ENCODE results near the gene B4GALNT2. TPM values are rescaled to one million over a fixed set of nuclear protein-coding genes. Genes with fewer than 3 reads are reported as not detected.

Gene B4GALNT2
- polyA plus RNA-seq, 1 donor from 2014 or later, result not detected

DNA sequence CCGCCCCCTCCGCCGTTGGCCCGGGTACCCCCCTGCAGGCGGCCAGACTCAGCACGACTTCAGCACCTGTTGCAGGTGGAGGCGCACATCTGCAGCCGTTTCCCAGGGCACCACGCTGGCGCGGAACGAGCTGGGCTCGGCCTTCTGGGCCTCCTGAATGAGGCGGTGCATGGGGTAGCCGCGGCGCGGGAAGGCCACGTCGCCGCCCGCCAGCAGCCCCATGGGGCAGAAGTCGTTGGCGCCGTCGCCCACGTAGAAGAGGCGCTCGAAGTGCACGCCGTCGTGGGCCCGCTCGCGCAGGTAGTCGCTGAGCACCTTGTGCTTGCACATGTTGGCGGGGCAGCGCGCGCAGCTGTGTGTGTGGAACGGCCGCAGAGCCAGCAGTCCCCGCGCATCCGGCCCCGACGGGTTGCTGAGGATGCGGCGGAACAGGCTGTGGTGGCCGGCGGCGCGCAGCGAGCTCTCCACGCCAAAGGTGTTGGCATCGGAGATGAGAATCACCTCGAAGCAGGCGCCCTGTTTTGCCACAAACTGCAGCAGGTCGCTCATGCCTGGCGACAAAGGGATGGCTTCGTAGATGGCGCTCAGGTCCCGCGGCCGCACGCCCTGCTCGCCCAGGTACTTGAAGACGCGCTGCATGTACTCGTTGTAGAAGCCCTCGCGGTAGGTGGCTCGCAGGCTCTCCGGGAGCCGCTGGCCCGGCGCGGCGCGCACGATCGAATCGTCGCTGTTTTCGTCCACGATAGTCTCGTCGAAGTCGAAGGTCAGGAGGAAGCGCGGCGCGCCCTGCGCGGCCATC, 91.8 kb downstream of the B4GALNT2 start:
- Histone ChIP-seq H4K20me1 (ENCODE audit: insufficient read depth) (no peaks in the 10 kb centered on the region), H3K4me3 (ENCODE audit: low read length) (peak overlapping the region; percentile 56), H3K79me2 (replicated peaks; ENCODE audit: insufficient read depth, low read length) (no peaks in the 10 kb centered on the region), H3K4me2 (ENCODE audit: low read length) (no peak overlapping the region), H3K27me3 (ENCODE audit: insufficient read depth, low read depth, low read length) (peaks cover 74% of the 10 kb centered on the region), H3F3A (ENCODE audit: insufficient read depth, low read length, poor library complexity, severe bottlenecking) (no peaks in the 10 kb centered on the region), H3K36me3 (ENCODE audit: insufficient read depth, low read length) (no peaks in the 10 kb centered on the region), H3K9me3 (ENCODE audit: low read length) (no peaks in the 10 kb centered on the region), H2AFZ (ENCODE audit: low read depth, low read length) (no peak overlapping the region), H3K27ac (ENCODE audit: low read length) (no peak overlapping the region), H3K9ac (ENCODE audit: low read length) (no peak overlapping the region), H3K9me2 (ENCODE audit: insufficient read depth, low read length) (no peaks in the 10 kb centered on the region)
- TF ChIP-seq SMC3 (conservative IDR thresholded peaks at IDR 0.05; ENCODE audit: poor library complexity) (no peak), EZH2 (IDR thresholded peaks at IDR 0.05; ENCODE audit: borderline replicate concordance, insufficient read depth, low read length, poor library complexity, severe bottlenecking) (peak; percentile 71)

DNA sequence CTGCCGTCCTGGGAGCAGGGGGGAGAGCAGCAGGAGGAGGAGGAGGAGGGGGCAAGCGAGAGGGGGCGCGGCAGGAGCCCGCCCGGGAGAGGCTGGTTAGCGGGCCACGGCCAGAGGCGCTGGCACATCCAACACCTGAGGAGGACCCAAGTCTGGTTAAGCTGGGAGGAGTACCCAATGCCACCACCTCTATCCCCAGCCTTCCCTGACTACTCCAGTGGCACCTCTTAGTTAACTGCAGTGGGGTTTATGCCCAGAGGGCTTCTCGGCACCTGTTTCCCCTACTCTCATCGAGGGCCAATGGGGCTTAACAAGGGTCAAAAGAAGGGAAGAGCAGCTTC, 92.4 kb downstream of the B4GALNT2 start:
- Histone ChIP-seq H3F3A (ENCODE audit: insufficient read depth, low read length, poor library complexity, severe bottlenecking) (no peaks in the 10 kb centered on the region), H2AFZ (ENCODE audit: low read depth, low read length) (no peak overlapping the region), H3K4me2 (ENCODE audit: low read length) (no peak overlapping the region), H3K9ac (ENCODE audit: low read length) (no peak overlapping the region), H3K9me2 (ENCODE audit: insufficient read depth, low read length) (no peaks in the 10 kb centered on the region), H4K20me1 (ENCODE audit: insufficient read depth) (no peaks in the 10 kb centered on the region), H3K27me3 (ENCODE audit: insufficient read depth, low read depth, low read length) (peaks cover 80% of the 10 kb centered on the region), H3K27ac (ENCODE audit: low read length) (no peak overlapping the region), H3K36me3 (ENCODE audit: insufficient read depth, low read length) (no peaks in the 10 kb centered on the region), H3K9me3 (ENCODE audit: low read length) (no peaks in the 10 kb centered on the region), H3K79me2 (replicated peaks; ENCODE audit: insufficient read depth, low read length) (no peaks in the 10 kb centered on the region), H3K4me3 (ENCODE audit: low read length) (peak overlapping the region; percentile 56)
- no peak for TF ChIP-seq POLR2AphosphoS5 (IDR thresholded peaks at IDR 0.05)
- TF ChIP-seq, protein P1, sequence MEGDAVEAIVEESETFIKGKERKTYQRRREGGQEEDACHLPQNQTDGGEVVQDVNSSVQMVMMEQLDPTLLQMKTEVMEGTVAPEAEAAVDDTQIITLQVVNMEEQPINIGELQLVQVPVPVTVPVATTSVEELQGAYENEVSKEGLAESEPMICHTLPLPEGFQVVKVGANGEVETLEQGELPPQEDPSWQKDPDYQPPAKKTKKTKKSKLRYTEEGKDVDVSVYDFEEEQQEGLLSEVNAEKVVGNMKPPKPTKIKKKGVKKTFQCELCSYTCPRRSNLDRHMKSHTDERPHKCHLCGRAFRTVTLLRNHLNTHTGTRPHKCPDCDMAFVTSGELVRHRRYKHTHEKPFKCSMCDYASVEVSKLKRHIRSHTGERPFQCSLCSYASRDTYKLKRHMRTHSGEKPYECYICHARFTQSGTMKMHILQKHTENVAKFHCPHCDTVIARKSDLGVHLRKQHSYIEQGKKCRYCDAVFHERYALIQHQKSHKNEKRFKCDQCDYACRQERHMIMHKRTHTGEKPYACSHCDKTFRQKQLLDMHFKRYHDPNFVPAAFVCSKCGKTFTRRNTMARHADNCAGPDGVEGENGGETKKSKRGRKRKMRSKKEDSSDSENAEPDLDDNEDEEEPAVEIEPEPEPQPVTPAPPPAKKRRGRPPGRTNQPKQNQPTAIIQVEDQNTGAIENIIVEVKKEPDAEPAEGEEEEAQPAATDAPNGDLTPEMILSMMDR (IDR thresholded peaks at IDR 0.05; ENCODE audit: poor library complexity, severe bottlenecking), result no peak
- no peak for TF ChIP-seq EZH2 (IDR thresholded peaks at IDR 0.05; ENCODE audit: borderline replicate concordance, insufficient read depth, low read length, poor library complexity, severe bottlenecking)
- no peak for TF ChIP-seq EP300 (conservative IDR thresholded peaks at IDR 0.05; ENCODE audit: poor library complexity, severe bottlenecking)
- TF ChIP-seq, protein P2, sequence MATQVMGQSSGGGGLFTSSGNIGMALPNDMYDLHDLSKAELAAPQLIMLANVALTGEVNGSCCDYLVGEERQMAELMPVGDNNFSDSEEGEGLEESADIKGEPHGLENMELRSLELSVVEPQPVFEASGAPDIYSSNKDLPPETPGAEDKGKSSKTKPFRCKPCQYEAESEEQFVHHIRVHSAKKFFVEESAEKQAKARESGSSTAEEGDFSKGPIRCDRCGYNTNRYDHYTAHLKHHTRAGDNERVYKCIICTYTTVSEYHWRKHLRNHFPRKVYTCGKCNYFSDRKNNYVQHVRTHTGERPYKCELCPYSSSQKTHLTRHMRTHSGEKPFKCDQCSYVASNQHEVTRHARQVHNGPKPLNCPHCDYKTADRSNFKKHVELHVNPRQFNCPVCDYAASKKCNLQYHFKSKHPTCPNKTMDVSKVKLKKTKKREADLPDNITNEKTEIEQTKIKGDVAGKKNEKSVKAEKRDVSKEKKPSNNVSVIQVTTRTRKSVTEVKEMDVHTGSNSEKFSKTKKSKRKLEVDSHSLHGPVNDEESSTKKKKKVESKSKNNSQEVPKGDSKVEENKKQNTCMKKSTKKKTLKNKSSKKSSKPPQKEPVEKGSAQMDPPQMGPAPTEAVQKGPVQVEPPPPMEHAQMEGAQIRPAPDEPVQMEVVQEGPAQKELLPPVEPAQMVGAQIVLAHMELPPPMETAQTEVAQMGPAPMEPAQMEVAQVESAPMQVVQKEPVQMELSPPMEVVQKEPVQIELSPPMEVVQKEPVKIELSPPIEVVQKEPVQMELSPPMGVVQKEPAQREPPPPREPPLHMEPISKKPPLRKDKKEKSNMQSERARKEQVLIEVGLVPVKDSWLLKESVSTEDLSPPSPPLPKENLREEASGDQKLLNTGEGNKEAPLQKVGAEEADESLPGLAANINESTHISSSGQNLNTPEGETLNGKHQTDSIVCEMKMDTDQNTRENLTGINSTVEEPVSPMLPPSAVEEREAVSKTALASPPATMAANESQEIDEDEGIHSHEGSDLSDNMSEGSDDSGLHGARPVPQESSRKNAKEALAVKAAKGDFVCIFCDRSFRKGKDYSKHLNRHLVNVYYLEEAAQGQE (IDR thresholded peaks at IDR 0.05; ENCODE audit: borderline replicate concordance), result no peak
- TF ChIP-seq TAF1 (IDR thresholded peaks at IDR 0.05; ENCODE audit: low read depth), result no peak
- TF ChIP-seq MXI1 (conservative IDR thresholded peaks at IDR 0.05; ENCODE audit: poor library complexity, severe bottlenecking), result no peak
- TF ChIP-seq RAD21 (conservative IDR thresholded peaks at IDR 0.05), result no peak
- no peak for TF ChIP-seq SMC3 (conservative IDR thresholded peaks at IDR 0.05; ENCODE audit: poor library complexity)
